Heart left ventricle (tissue), 13 donors: ENCODE data around the gene STYXL1.

Experiments used
- POLR2A ChIP-seq, 2 donors: fragments of 450-650 bp; IDR thresholded peaks; one replicate each; pipeline ENCODE4 v1.6.1; 2017; ENCODE audit warnings: antibody characterized with exemption in 2 of 2, mild to moderate bottlenecking in 2 of 2, moderate library complexity in 2 of 2
- TF ChIP-seq, protein P1 (sequence below), 12 donors: fragments of 200-600 bp; sonication (generic) in 4 of 12; IDR thresholded peaks; one replicate each; pipeline versions ENCODE4 v1.5.0 to v1.8.0; 2018 to 2022; ENCODE audit warnings: antibody characterized with exemption in 12 of 12, mild to moderate bottlenecking in 5 of 12
- donor health status: ischemic (EF 13 %, LVEDD 7.1; RV severe dilation, severe dysfunction).
- donor health status: DM: no; HTN: yes; CAD: no.
- donor health status: DM: no; HTN: no; CAD: no.
- donor health status: ischemic (EF 25% LVEDD 6.9; RV normal size, moderate dysfunction).
- donor health status: ischemic (EF 25% LVEDD 5.7; RV mildly dilated, moderate dysfunction).
- donor health status: ischemic (EF 35%, LVEDD 5.7; RV mildly dilated, moderate dysfunction).
- donor health status: nonischemic (EF 11% LVEDD 7.7; RV severe dilation, severe dysfunction).
- donor health status: DM: yes; HTN: yes; CAD: no.
- donor health status: PGD.
- donor health status: ischemic (EF 29% LVEDD 5.4; RV normal size, mild dysfunction).
- donor health status: nonischemic (EF 23%, LVEDD 6.1; RV moderate dilation, normal function).

DNA sequence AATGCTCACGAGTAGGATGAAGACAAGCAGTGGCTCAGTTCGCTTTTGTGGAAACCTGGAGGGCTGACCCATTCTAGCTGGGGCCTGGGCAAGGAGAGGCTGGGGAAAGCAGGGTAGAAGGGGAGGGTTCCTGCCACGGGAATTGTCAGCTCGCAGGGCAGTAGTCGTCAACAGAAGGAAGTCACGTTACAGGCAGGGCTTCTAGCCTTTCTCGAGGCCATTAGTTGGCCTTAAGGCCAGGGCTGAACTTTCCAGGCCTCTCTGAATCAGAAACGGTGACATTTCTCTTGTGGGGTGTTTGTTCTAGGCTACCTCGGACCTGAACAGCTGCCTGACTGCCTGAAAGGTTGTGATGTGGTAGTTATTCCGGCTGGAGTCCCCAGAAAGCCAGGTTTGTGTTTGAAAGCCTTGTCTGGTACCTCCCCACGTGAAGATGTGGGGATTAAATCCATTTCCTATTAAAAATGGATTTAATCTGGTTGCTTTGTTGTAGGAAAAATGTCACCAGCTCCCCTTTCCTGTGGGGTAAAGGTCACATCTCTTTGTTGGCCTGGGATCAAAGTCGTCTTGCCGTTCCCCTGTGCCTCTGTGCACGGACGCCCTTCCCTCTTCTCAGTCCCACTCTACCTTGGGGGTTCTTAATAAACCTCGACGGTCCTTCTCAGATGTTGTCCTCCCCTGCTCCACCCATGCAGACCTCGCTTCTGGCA is 9.5 kb upstream of the STYXL1 start:
- TF ChIP-seq, protein P1, sequence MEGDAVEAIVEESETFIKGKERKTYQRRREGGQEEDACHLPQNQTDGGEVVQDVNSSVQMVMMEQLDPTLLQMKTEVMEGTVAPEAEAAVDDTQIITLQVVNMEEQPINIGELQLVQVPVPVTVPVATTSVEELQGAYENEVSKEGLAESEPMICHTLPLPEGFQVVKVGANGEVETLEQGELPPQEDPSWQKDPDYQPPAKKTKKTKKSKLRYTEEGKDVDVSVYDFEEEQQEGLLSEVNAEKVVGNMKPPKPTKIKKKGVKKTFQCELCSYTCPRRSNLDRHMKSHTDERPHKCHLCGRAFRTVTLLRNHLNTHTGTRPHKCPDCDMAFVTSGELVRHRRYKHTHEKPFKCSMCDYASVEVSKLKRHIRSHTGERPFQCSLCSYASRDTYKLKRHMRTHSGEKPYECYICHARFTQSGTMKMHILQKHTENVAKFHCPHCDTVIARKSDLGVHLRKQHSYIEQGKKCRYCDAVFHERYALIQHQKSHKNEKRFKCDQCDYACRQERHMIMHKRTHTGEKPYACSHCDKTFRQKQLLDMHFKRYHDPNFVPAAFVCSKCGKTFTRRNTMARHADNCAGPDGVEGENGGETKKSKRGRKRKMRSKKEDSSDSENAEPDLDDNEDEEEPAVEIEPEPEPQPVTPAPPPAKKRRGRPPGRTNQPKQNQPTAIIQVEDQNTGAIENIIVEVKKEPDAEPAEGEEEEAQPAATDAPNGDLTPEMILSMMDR (IDR thresholded peaks at IDR 0.05), result no peak
- no peak for TF ChIP-seq POLR2A (IDR thresholded peaks at IDR 0.05)
